Mucosa of descending colon (tissue), 3 donors: Measurements from ENCODE around the gene SMG7. TPM values are rescaled to one million over a fixed set of nuclear protein-coding genes. Genes with fewer than 3 reads are reported as not detected.

Experiments
- ATAC-seq: fragments of 200-7000 bp; cut with Tn5 transposase; one replicate; pipeline ENCODE4 v1.9.1; 2020; ENCODE audit warnings: mild to moderate bottlenecking, moderate library complexity
- DNase-seq, 3 donors: peaks; one replicate each; pipeline ENCODE4 v3.0.0-alpha.2; 2020
- H3K36me3 ChIP-seq: fragments of 200-600 bp; one replicate; pipeline ENCODE4 v1.8.0; 2021; ENCODE audit warnings: low read depth, mild to moderate bottlenecking
- H3K4me1 ChIP-seq: fragments of 200-600 bp; one replicate; pipeline ENCODE4 v1.8.0; 2021; ENCODE audit warnings: low read depth, mild to moderate bottlenecking
- H3K4me3 ChIP-seq: fragments of 200-600 bp; one replicate; pipeline ENCODE4 v1.8.0; 2021; ENCODE audit warnings: mild to moderate bottlenecking
- H3K9me3 ChIP-seq: fragments of 200-600 bp; one replicate; pipeline ENCODE4 v1.8.0; 2021; ENCODE audit warnings: mild to moderate bottlenecking
- intact Hi-C, 2 donors: fragments of 100-400 bp; cut with DNase I in 1 of 2; cut with micrococcal nuclease in 1 of 2; formaldehyde crosslinking; loops; one replicate each; pipeline versions ENCODE4 v1.11.0 to v1.11.1; 2022; cut with DNase I, micrococcal nuclease
- total RNA-seq, 3 donors: library from RNA; stranded (reverse); fragmentation: NEBNext Ultra II Directional in 2 of 3; extraction: Animal tissue kit (Norgen Biotek cat#: 25700) in 2 of 3; gene quantifications; one replicate each; pipeline versions ENCODE4 v1.2.1 to v1.2.4, GENCODE V29; 2021 to 2023
- TF ChIP-seq, protein P1 (sequence below): fragments of 200-600 bp; IDR thresholded peaks from one replicate; pipeline ENCODE4 v1.8.0; 2022; ENCODE audit warnings: antibody characterized with exemption, mild to moderate bottlenecking
- donor health status: DM: no; HTN: no; CAD: no; lungs with moderate emphysema.
- donor health status: DM: no; HTN: no; CAD: no.
- donor health status: DM: no; HTN: yes; CAD: no.

The SMG7 gene
- total RNA-seq, 3 donors from 2014 or later = 62.7 to 69.9 (median 66.4) TPM

GRCh38 chr1:183477986-183478781 lies 5.9 kb downstream of the SMG7 start:
- Histone ChIP-seq H3K9me3 (no peaks in the 10 kb centered on the region), H3K4me1 (peaks cover 47% of the 10 kb centered on the region), H3K4me3 (no peak overlapping the region), H3K36me3 (no peaks in the 10 kb centered on the region)
- intact Hi-C loops = loop anchor here in 1 of 2 donors (10.0 kb wide), 1 partner anchor 67 kb away; no protein-coding TSS in a partner anchor
- ATAC-seq (no peak), DNase-seq (no peak)
- TF ChIP-seq, protein P1, sequence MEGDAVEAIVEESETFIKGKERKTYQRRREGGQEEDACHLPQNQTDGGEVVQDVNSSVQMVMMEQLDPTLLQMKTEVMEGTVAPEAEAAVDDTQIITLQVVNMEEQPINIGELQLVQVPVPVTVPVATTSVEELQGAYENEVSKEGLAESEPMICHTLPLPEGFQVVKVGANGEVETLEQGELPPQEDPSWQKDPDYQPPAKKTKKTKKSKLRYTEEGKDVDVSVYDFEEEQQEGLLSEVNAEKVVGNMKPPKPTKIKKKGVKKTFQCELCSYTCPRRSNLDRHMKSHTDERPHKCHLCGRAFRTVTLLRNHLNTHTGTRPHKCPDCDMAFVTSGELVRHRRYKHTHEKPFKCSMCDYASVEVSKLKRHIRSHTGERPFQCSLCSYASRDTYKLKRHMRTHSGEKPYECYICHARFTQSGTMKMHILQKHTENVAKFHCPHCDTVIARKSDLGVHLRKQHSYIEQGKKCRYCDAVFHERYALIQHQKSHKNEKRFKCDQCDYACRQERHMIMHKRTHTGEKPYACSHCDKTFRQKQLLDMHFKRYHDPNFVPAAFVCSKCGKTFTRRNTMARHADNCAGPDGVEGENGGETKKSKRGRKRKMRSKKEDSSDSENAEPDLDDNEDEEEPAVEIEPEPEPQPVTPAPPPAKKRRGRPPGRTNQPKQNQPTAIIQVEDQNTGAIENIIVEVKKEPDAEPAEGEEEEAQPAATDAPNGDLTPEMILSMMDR = no peak

DNA sequence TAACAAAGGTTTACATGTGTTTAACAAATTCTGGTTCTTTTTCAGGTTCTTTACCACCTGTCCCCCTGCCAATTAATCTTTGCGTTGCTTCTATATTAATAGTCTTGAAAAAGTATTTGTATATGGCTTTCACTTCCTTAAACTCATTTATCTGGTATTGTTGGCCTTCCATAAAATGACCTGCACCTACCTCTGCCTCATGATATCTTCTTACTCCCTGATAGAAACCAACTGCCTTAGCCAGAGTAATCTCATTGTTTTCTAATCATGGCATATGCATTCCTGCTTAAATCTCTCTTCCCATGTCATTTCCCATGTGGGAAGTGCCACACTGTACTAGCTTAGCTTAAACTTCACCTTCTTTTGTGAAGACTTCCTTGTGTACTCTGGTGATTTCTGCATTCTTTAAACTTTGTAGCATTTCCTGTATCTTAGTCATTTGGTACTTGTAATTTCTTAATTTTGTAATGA lies 8.7 kb downstream of the SMG7 start:
- Histone ChIP-seq H3K4me3 (no peak overlapping the region), H3K4me1 (peaks cover 33% of the 10 kb centered on the region), H3K36me3 (no peaks in the 10 kb centered on the region), H3K9me3 (no peaks in the 10 kb centered on the region)
- no peak for DNase-seq
- ATAC-seq = peak; percentile 27
- intact Hi-C loops = no loop called here
- TF ChIP-seq, protein P1 = no peak

- intact Hi-C loops = no loop called here
- Histone ChIP-seq H3K4me3 (no peak overlapping the region), H3K4me1 (peaks cover 23% of the 10 kb centered on the region), H3K9me3 (no peaks in the 10 kb centered on the region), H3K36me3 (no peaks in the 10 kb centered on the region)
- TF ChIP-seq, protein P1 = no peak
- no peak for DNase-seq
- no peak for ATAC-seq
Measured at GRCh38 chr1:183483224-183483623, 10.9 kb downstream of the SMG7 start.

DNA sequence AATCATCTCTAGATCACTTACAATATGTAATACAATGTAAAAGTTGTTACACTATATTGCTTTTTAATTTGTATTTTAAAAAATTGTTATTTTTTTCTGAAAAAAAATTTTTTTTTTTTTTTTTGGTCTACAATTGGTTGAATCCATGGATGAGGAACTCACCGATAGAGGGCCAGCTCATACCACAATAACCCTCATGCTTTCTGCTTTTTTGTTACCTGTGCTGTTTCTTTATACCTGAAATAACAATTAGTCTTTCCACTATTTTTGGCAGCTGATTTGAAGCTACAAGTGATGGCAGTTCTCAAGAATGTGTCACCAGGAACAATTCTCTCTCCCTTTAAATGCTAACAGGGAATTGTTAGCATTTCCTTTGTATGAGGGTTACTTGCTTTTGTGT lies 12.0 kb downstream of the SMG7 start:
- no peak for DNase-seq
- no peak for ATAC-seq
- Histone ChIP-seq H3K36me3 (no peaks in the 10 kb centered on the region), H3K4me1 (peaks cover 19% of the 10 kb centered on the region), H3K4me3 (no peak overlapping the region), H3K9me3 (no peaks in the 10 kb centered on the region)
- intact Hi-C loops = no loop called here
- TF ChIP-seq, protein P1 = no peak

DNA sequence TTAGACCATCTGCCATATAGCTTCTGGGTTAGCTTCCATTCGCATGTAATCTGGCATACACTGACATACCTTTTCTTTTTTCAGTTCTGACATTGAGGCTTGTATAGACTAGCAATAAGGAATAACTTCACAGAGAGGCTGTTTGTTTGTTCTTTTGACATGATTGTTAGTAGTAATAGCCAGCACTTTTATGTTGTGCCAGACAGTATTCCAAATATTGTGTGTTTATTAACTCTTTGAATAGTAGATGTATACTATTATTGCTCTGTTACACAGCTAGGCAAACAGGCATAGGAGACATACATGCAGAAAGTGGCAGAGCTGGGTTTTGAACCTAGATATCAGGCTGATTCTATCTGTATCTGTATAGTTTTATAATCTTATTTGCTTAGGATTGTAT lies 12.6 kb downstream of the SMG7 start:
- no peak for ATAC-seq
- H3K4me1 ChIP-seq = peaks cover 14% of the 10 kb centered on the region
- TF ChIP-seq, protein P1 = no peak

More for the DNA sequence above, 12.6 kb downstream of the SMG7 start:
- no peak overlapping the region for H3K4me3 ChIP-seq
- DNase-seq = no peak
- no peaks in the 10 kb centered on the region for H3K36me3 ChIP-seq
- H3K9me3 ChIP-seq = no peaks in the 10 kb centered on the region
- intact Hi-C loops = no loop called here
